ENCODE measurements around the gene PTPRD.

GRCh38 chr9:10041726-10042229, 571.0 kb downstream of the PTPRD start:
- TF ChIP-seq EZH2 (IDR thresholded peaks at IDR 0.05; ENCODE audit: low read depth, unreplicated experiment) (no peak), CTCF (conservative IDR thresholded peaks at IDR 0.05; ENCODE audit: low read depth in 2 of 2) (no peak), POLR2AphosphoS5 (IDR thresholded peaks at IDR 0.05; ENCODE audit: low read depth) (no peak), STAT1 (IDR thresholded peaks at IDR 0.05; ENCODE audit: unreplicated experiment) (no peak), REST (IDR thresholded peaks at IDR 0.05; ENCODE audit: unreplicated experiment) (no peak), EZH2phosphoT487 (IDR thresholded peaks at IDR 0.05; ENCODE audit: unreplicated experiment) (no peak), CREB1 (CRISPR knock-in tag; IDR thresholded peaks at IDR 0.05; ENCODE audit: low read depth) (no peak), NANOG (IDR thresholded peaks at IDR 0.05; ENCODE audit: borderline replicate concordance) (no peak), ZNF114 (CRISPR knock-in tag; IDR thresholded peaks at IDR 0.05) (no peak), JUNB (IDR thresholded peaks at IDR 0.05; ENCODE audit: unreplicated experiment) (no peak), ZNF331 (CRISPR knock-in tag; IDR thresholded peaks at IDR 0.05; ENCODE audit: low read depth) (no peak)
